Activated CD8-positive, alpha-beta memory T cell treated with anti-CD3 and anti-CD28 coated beads for 4 hours (primary cell): Measurements from ENCODE around the gene KRT35.

ENCODE experiments used
- DNase-seq, 2 donors: peaks; one replicate each; pipeline ENCODE4 v3.0.0-alpha.2; 2020; ENCODE audit warnings: low read depth in 2 of 2

Gene KRT35

GRCh38 chr17:41486809-41487530 is 6.0 kb upstream of the KRT35 start:
- DNase-seq: no peak

- no peak for DNase-seq
Observed at GRCh38 chr17:41486316-41486715, 5.4 kb upstream of the KRT35 start.

- no peak for DNase-seq
Observed at GRCh38 chr17:41484920-41485904, 4.3 kb upstream of the KRT35 start.

GRCh38 chr17:41483991-41484826 is 3.3 kb upstream of the KRT35 start:
- DNase-seq: no peak

- no peak for DNase-seq
Observed at GRCh38 chr17:41483531-41483930, 2.6 kb upstream of the KRT35 start.

GRCh38 chr17:41480581-41480980 is 370 bp downstream of the KRT35 start:
- DNase-seq: no peak

- no peak for DNase-seq
Observed at GRCh38 chr17:41480136-41480535, 815 bp downstream of the KRT35 start.

- no peak for DNase-seq
Observed at GRCh38 chr17:41478237-41478636, 2.7 kb downstream of the KRT35 start.

GRCh38 chr17:41476866-41477815 is 3.8 kb downstream of the KRT35 start:
- no peak for DNase-seq

GRCh38 chr17:41475421-41475820 is 5.5 kb downstream of the KRT35 start:
- DNase-seq: no peak

GRCh38 chr17:41474863-41475262 is 6.1 kb downstream of the KRT35 start:
- no peak for DNase-seq

GRCh38 chr17:41468346-41468745 is 12.6 kb downstream of the KRT35 start:
- no peak for DNase-seq

- DNase-seq: no peak
Observed at GRCh38 chr17:41467561-41467960, 13.4 kb downstream of the KRT35 start.

GRCh38 chr17:41466988-41467387 is 14.0 kb downstream of the KRT35 start, which contains the start of gene KRT32:
Gene KRT32, minus strand, starts transcription at chr17:41467386. Its CDS starts 61 bp downstream, at chr17:41467325.
- no peak for DNase-seq

GRCh38 chr17:41464682-41465081 is 16.3 kb downstream of the KRT35 start:
- DNase-seq: no peak

GRCh38 chr17:41464173-41464572 is 16.8 kb downstream of the KRT35 start:
- DNase-seq: no peak

- DNase-seq: no peak
Observed at GRCh38 chr17:41463746-41464145, 17.2 kb downstream of the KRT35 start.

GRCh38 chr17:41462705-41463104 is 18.2 kb downstream of the KRT35 start:
- DNase-seq: no peak

GRCh38 chr17:41457676-41458075 is 23.3 kb downstream of the KRT35 start:
- DNase-seq: no peak

- DNase-seq: no peak
Observed at GRCh38 chr17:41456204-41456603, 24.7 kb downstream of the KRT35 start.

- no peak for DNase-seq
Observed at GRCh38 chr17:41455236-41455635, 25.7 kb downstream of the KRT35 start.
